ENCODE measurements around the gene SOD3. TPM values are rescaled to one million over a fixed set of nuclear protein-coding genes. Genes with fewer than 3 reads are reported as not detected.

The SOD3 gene
- total RNA-seq, 6 experiments from 2014 or later: 13.9 to 18.5 (median 16.9) TPM

GRCh38 chr4:24842356-24842755 lies 47.0 kb downstream of the SOD3 start:
- Mint-ChIP-seq H3K36me3 (ENCODE audit: low read depth) (no peaks in the 10 kb centered on the region; the same call in 1 of the 2 replicates), H3K4me3 (no peak overlapping the region), H3K27me3 (ENCODE audit: insufficient read depth) (no peaks in the 10 kb centered on the region; the same call in 1 of the 2 replicates), H3K4me1 (ENCODE audit: low read depth) (no peaks in the 10 kb centered on the region), H3K9me3 (no peaks in the 10 kb centered on the region), H3K27ac (no peak overlapping the region)
- TF ChIP-seq CTCF (IDR thresholded peaks at IDR 0.05): no peak
- no peak for DNase-seq

GRCh38 chr4:24843096-24843495 lies 47.7 kb downstream of the SOD3 start:
- TF ChIP-seq CTCF (IDR thresholded peaks at IDR 0.05): no peak
- Mint-ChIP-seq H3K27ac (no peak overlapping the region), H3K36me3 (ENCODE audit: low read depth) (no peaks in the 10 kb centered on the region; the same call in 1 of the 2 replicates), H3K4me3 (no peak overlapping the region), H3K9me3 (no peaks in the 10 kb centered on the region), H3K27me3 (ENCODE audit: insufficient read depth) (no peaks in the 10 kb centered on the region; the same call in 1 of the 2 replicates), H3K4me1 (ENCODE audit: low read depth) (no peaks in the 10 kb centered on the region)
- DNase-seq: no peak

- Mint-ChIP-seq H3K27ac (no peak overlapping the region), H3K4me1 (ENCODE audit: low read depth) (peaks cover 13% of the 10 kb centered on the region), H3K9me3 (no peaks in the 10 kb centered on the region), H3K27me3 (ENCODE audit: insufficient read depth) (no peaks in the 10 kb centered on the region; the same call in 1 of the 2 replicates), H3K36me3 (ENCODE audit: low read depth) (no peaks in the 10 kb centered on the region; the same call in 1 of the 2 replicates), H3K4me3 (no peak overlapping the region)
- DNase-seq: no peak
- TF ChIP-seq CTCF (IDR thresholded peaks at IDR 0.05): no peak
These were observed 49.8 kb downstream of the SOD3 start for GRCh38 chr4:24845132-24845531.

GRCh38 chr4:24845902-24846301 lies 50.5 kb downstream of the SOD3 start:
- Mint-ChIP-seq H3K4me1 (ENCODE audit: low read depth) (peaks cover 20% of the 10 kb centered on the region), H3K27me3 (ENCODE audit: insufficient read depth) (no peaks in the 10 kb centered on the region; the same call in 1 of the 2 replicates), H3K4me3 (no peak overlapping the region), H3K9me3 (no peaks in the 10 kb centered on the region), H3K27ac (no peak overlapping the region), H3K36me3 (ENCODE audit: low read depth) (no peaks in the 10 kb centered on the region; the same call in 1 of the 2 replicates)
- TF ChIP-seq CTCF (IDR thresholded peaks at IDR 0.05): no peak
- no peak for DNase-seq

GRCh38 chr4:24846716-24847115 lies 51.3 kb downstream of the SOD3 start:
- Mint-ChIP-seq H3K4me3 (no peak overlapping the region), H3K9me3 (no peaks in the 10 kb centered on the region), H3K4me1 (ENCODE audit: low read depth) (peaks cover 29% of the 10 kb centered on the region), H3K27me3 (ENCODE audit: insufficient read depth) (no peaks in the 10 kb centered on the region; the same call in 1 of the 2 replicates), H3K36me3 (ENCODE audit: low read depth) (no peaks in the 10 kb centered on the region), H3K27ac (no peak overlapping the region)
- DNase-seq: no peak
- no peak for TF ChIP-seq CTCF (IDR thresholded peaks at IDR 0.05)

All from HFFc6 (cell line).